Activated B cell treated with CpG ODN at 0.5 μM for 24 hours (primary cell): ENCODE results near the gene CARS1. TPM values are rescaled to one million over a fixed set of nuclear protein-coding genes. Genes with fewer than 3 reads are reported as not detected.

Source experiments
- ATAC-seq: fragments of 200-7000 bp; cut with Tn5 transposase; one replicate; pipeline ENCODE4 v1.10.0; 2021; ENCODE audit warnings: low read depth, mild to moderate bottlenecking, moderate library complexity
- CTCF ChIA-PET: fragments of 350-600 bp; sonication (Branson Sonifier 250); formaldehyde crosslinking; loops from one replicate; lab custom pipeline; 2021; ENCODE audit warnings: antibody characterized with exemption; lab: Charles Lee
- POLR2A ChIA-PET: fragments of 350-600 bp; sonication (Branson Sonifier 250); formaldehyde crosslinking; loops from one replicate; lab custom pipeline; 2021; ENCODE audit warnings: antibody characterized with exemption; lab: Charles Lee
- DNase-seq: peaks from one replicate; pipeline ENCODE4 v3.0.0; 2022
- H3K27ac Mint-ChIP-seq: one replicate; pipeline ENCODE4 v1.8.0; 2020; ENCODE audit warnings: mixed read lengths
- H3K27me3 Mint-ChIP-seq: one replicate; pipeline ENCODE4 v1.8.0; 2021; ENCODE audit warnings: mixed read lengths
- H3K36me3 Mint-ChIP-seq: one replicate; pipeline ENCODE4 v1.8.0; 2021; ENCODE audit warnings: low read depth, mixed read lengths
- H3K4me1 Mint-ChIP-seq: one replicate; pipeline ENCODE4 v1.8.0; 2021; ENCODE audit warnings: mixed read lengths
- H3K4me3 Mint-ChIP-seq: one replicate; pipeline ENCODE4 v1.8.0; 2020; ENCODE audit warnings: mild to moderate bottlenecking, mixed read lengths
- H3K9me3 Mint-ChIP-seq: one replicate; pipeline ENCODE4 v1.8.0; 2020; ENCODE audit warnings: mixed read lengths
- CTCF ChIP-seq: fragments of 200-600 bp; IDR thresholded peaks from one replicate; pipeline ENCODE4 v1.8.0; 2022; ENCODE audit warnings: antibody characterized with exemption, mild to moderate bottlenecking
- intact Hi-C: fragments of 100-400 bp; cut with micrococcal nuclease; formaldehyde crosslinking; loops from one replicate; pipeline ENCODE4 v1.15.1; 2024
- total RNA-seq: library from RNA; stranded (reverse); gene quantifications from 2 replicates; pipeline ENCODE4 v1.2.3, GENCODE V29; 2022

Gene CARS1
- total RNA-seq, 1 donor from 2014 or later = 110 TPM

GRCh38 chr11:2968341-2968900 lies 88.8 kb downstream of the CARS1 start:
- intact Hi-C loops = no loop called here
- ChIA-PET CTCF (no interaction called here), POLR2A (interaction anchor here (0.6 kb wide), 1 partner anchor 13 kb away, joined by 6 read pairs; no protein-coding TSS in a partner anchor)

DNA sequence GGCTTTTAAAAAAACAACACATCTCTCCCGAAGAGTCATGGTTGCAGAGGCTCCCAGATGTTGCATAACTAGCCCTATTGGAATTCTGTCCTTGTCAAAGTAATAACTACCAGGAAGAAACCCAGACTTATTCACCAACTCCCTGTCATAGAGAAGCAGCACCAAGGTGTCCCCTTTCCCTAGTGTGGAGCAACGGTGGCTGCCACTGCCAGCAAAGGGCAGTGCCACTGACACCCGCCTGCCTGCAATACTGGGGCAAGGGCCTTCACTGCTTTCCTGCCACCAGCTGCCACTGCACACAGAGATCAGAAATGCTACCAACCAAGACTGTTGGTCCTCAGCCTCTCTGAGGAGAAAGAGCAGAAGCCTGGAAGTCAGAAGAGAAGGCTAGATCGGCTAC lies 92.4 kb downstream of the CARS1 start:
- H3K4me1 Mint-ChIP-seq = peaks cover 3% of the 10 kb centered on the region
- POLR2A ChIA-PET = no interaction called here

More at GRCh38 chr11:2968341-2968900, 88.8 kb downstream of the CARS1 start:
- ATAC-seq (no peak), DNase-seq (no peak)
- Mint-ChIP-seq H3K4me1 (no peaks in the 10 kb centered on the region), H3K27me3 (no peaks in the 10 kb centered on the region), H3K36me3 (peaks cover 97% of the 10 kb centered on the region), H3K27ac (no peak overlapping the region), H3K4me3 (no peak overlapping the region), H3K9me3 (no peaks in the 10 kb centered on the region)
- no peak for TF ChIP-seq CTCF

GRCh38 chr11:2963761-2964160 lies 93.5 kb downstream of the CARS1 start:
- no peak overlapping the region for H3K27ac Mint-ChIP-seq

More for the DNA sequence above, 92.4 kb downstream of the CARS1 start:
- DNase-seq (no peak), ATAC-seq (no peak)
- CTCF ChIA-PET = no interaction called here
- Mint-ChIP-seq H3K36me3 (peaks cover 95% of the 10 kb centered on the region), H3K4me3 (no peak overlapping the region), H3K27ac (no peak overlapping the region), H3K27me3 (no peaks in the 10 kb centered on the region), H3K9me3 (no peaks in the 10 kb centered on the region)
- intact Hi-C loops = no loop called here
- no peak for TF ChIP-seq CTCF

GRCh38 chr11:2963112-2963754 lies 94.0 kb downstream of the CARS1 start:
- POLR2A ChIA-PET = no interaction called here
- CTCF ChIA-PET = no interaction called here
- Mint-ChIP-seq H3K9me3 (no peaks in the 10 kb centered on the region), H3K36me3 (peaks cover 95% of the 10 kb centered on the region), H3K27me3 (no peaks in the 10 kb centered on the region), H3K4me1 (peaks cover 3% of the 10 kb centered on the region), H3K4me3 (no peak overlapping the region), H3K27ac (no peak overlapping the region)
- ATAC-seq (no peak), DNase-seq (no peak)
- no peak for TF ChIP-seq CTCF
- intact Hi-C loops = no loop called here

More at GRCh38 chr11:2963761-2964160, 93.5 kb downstream of the CARS1 start:
- POLR2A ChIA-PET = interaction anchor here (0.7 kb wide), 1 partner anchor 49 kb away, joined by 3 read pairs; no protein-coding TSS in a partner anchor
- Mint-ChIP-seq H3K36me3 (peaks cover 95% of the 10 kb centered on the region), H3K27me3 (no peaks in the 10 kb centered on the region), H3K4me1 (peaks cover 3% of the 10 kb centered on the region), H3K4me3 (no peak overlapping the region), H3K9me3 (no peaks in the 10 kb centered on the region)
- intact Hi-C loops = no loop called here
- DNase-seq = no peak
- TF ChIP-seq CTCF = no peak
- CTCF ChIA-PET = no interaction called here
- no peak for ATAC-seq

DNA sequence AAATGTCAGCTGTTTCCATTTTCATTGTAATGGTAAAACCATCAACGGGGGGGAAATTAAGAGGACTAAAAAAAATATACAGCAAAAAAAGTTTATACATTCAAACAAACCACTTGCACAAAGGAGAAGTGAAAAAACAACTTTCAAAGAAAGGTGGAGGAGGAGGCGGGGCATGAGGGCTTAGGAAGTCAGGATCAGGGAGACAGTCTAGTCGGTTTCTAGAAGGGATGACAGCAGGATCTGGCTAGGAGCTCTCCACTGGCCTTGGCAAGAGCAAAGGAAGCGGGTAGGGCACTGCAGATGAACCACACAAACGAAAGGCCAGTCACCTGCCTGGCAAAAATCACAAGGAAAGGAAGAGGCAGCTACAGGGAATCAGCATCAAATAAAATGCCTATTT lies 96.1 kb downstream of the CARS1 start:
- peaks cover 95% of the 10 kb centered on the region for H3K36me3 Mint-ChIP-seq
- peak overlapping the region; percentile 27 for H3K27ac Mint-ChIP-seq
- no peaks in the 10 kb centered on the region for H3K27me3 Mint-ChIP-seq
- TF ChIP-seq CTCF = no peak
- ATAC-seq = no peak
- CTCF ChIA-PET = interaction anchor here (0.7 kb wide), 1 partner anchor 798 kb away, joined by 3 read pairs; no protein-coding TSS in a partner anchor
- intact Hi-C loops = no loop called here
- no peak overlapping the region for H3K4me3 Mint-ChIP-seq
- peaks cover 3% of the 10 kb centered on the region for H3K4me1 Mint-ChIP-seq
- no peak for DNase-seq
- no peaks in the 10 kb centered on the region for H3K9me3 Mint-ChIP-seq
- POLR2A ChIA-PET = no interaction called here
